HEK293 (cell line): ENCODE results near the gene FBLN5.

Experiments used
- CTCF ChIA-PET: fragments of 350-600 bp; formaldehyde crosslinking; extraction: SDS; loops from one replicate; lab custom pipeline; 2021; ENCODE audit warnings: antibody characterized with exemption; lab: Yijun Ruan, JAX
- POLR2A ChIA-PET: fragments of 300-600 bp; formaldehyde crosslinking; extraction: SDS; loops from one replicate; lab custom pipeline; 2020; ENCODE audit warnings: antibody characterized with exemption, inconsistent platforms; lab: Yijun Ruan, JAX
- H3K27ac ChIP-seq: fragments of 200-500 bp; sonication (Bioruptor generic); 2 replicates; pipeline ENCODE4 v1.5.1; 2014; ENCODE audit warnings: low read depth, low read length, control low read depth, inconsistent platforms; ENCODE audit errors: extremely low read depth
- H3K36me3 ChIP-seq, 2 experiments: fragments of 200-500 bp in 1 of 2; sonication (Bioruptor generic) in 1 of 2; 1 replicate in 1 of 2; 2 replicates in 1 of 2; pipeline ENCODE4 v1.5.1; 2014 to 2017; ENCODE audit warnings: inconsistent platforms in 2 of 2, low read length in 2 of 2; ENCODE audit not compliant: control insufficient read depth in 2 of 2, insufficient read depth in 1 of 2
- H3K4me1 ChIP-seq: fragments of 200-500 bp; sonication (Bioruptor generic); 2 replicates; pipeline ENCODE4 v1.5.1; 2014; ENCODE audit warnings: mild to moderate bottlenecking, low read length, inconsistent platforms; ENCODE audit not compliant: control insufficient read depth, insufficient read depth
- H3K4me3 ChIP-seq: 2 replicates; pipeline ENCODE4 v1.5.1; 2011; ENCODE audit warnings: low read depth, mild to moderate bottlenecking, control low read depth, low read length, moderate library complexity
- H3K9me3 ChIP-seq: fragments of 200-500 bp; sonication (Bioruptor generic); 2 replicates; pipeline ENCODE4 v1.5.1; 2014; ENCODE audit warnings: low read depth, low read length, inconsistent platforms; ENCODE audit not compliant: control insufficient read depth, insufficient read depth
- BCL6B ChIP-seq: fragments of 450-650 bp; formaldehyde crosslinking; IDR thresholded peaks from 2 replicates; pipeline ENCODE4 v1.5.1; 2017; ENCODE audit warnings: missing biosample characterization, missing genetic modification characterization
- HOXA7 ChIP-seq: sonication (generic); formaldehyde crosslinking; IDR thresholded peaks from 2 replicates; pipeline ENCODE4 v1.8.1; 2022; ENCODE audit warnings: missing genetic modification reagents, borderline replicate concordance
- PRDM6 ChIP-seq: fragments of 450-650 bp; formaldehyde crosslinking; IDR thresholded peaks from 2 replicates; pipeline ENCODE4 v1.5.1; 2017; ENCODE audit warnings: missing biosample characterization, missing genetic modification characterization
- SCRT2 ChIP-seq: fragments of 450-650 bp; formaldehyde crosslinking; IDR thresholded peaks from 2 replicates; pipeline ENCODE4 v1.5.1; 2016; ENCODE audit warnings: missing biosample characterization, missing genetic modification characterization
- ZNF138 ChIP-seq: fragments of 450-650 bp; formaldehyde crosslinking; IDR thresholded peaks from 2 replicates; pipeline ENCODE4 v1.5.1; 2016; ENCODE audit warnings: missing biosample characterization, missing genetic modification characterization, borderline replicate concordance
- ZNF146 ChIP-seq: fragments of 450-650 bp; formaldehyde crosslinking; IDR thresholded peaks from 2 replicates; pipeline ENCODE4 v1.5.1; 2016; ENCODE audit warnings: missing biosample characterization, missing genetic modification characterization
- ZNF211 ChIP-seq: fragments of 450-650 bp; formaldehyde crosslinking; IDR thresholded peaks from 2 replicates; pipeline ENCODE4 v1.5.1; 2016; ENCODE audit warnings: low read depth, missing biosample characterization, missing genetic modification characterization
- ZNF473 ChIP-seq: fragments of 450-650 bp; formaldehyde crosslinking; IDR thresholded peaks from 2 replicates; pipeline ENCODE4 v1.5.1; 2017; ENCODE audit warnings: missing biosample characterization, missing genetic modification characterization
- ZNF544 ChIP-seq: fragments of 450-650 bp; formaldehyde crosslinking; IDR thresholded peaks from 2 replicates; pipeline ENCODE4 v1.5.0; 2017; ENCODE audit warnings: missing biosample characterization, missing genetic modification characterization
- ZNF548 ChIP-seq: fragments of 450-650 bp; formaldehyde crosslinking; IDR thresholded peaks from 2 replicates; pipeline ENCODE4 v1.5.1; 2016; ENCODE audit warnings: missing biosample characterization, missing genetic modification characterization
- ZNF580 ChIP-seq: fragments of 450-650 bp; formaldehyde crosslinking; IDR thresholded peaks from 2 replicates; pipeline ENCODE4 v1.5.1; 2016; ENCODE audit warnings: missing biosample characterization, missing genetic modification characterization
- ZNF610 ChIP-seq: fragments of 450-650 bp; formaldehyde crosslinking; IDR thresholded peaks from 2 replicates; pipeline ENCODE4 v1.5.1; 2016; ENCODE audit warnings: missing biosample characterization, missing genetic modification characterization, borderline replicate concordance
- ZNF654 ChIP-seq: fragments of 450-650 bp; formaldehyde crosslinking; IDR thresholded peaks from 2 replicates; pipeline ENCODE4 v1.5.1; 2016; ENCODE audit warnings: low read depth, missing biosample characterization, missing genetic modification characterization
- ZNF670 ChIP-seq: fragments of 450-650 bp; formaldehyde crosslinking; IDR thresholded peaks from 2 replicates; pipeline ENCODE4 v1.5.1; 2016; ENCODE audit warnings: missing biosample characterization, missing genetic modification characterization, low read depth
- ZNF792 ChIP-seq: fragments of 450-650 bp; formaldehyde crosslinking; IDR thresholded peaks from 2 replicates; pipeline ENCODE4 v1.5.1; 2016; ENCODE audit warnings: missing biosample characterization, missing genetic modification characterization
- ZNF830 ChIP-seq: fragments of 450-650 bp; IDR thresholded peaks from 2 replicates; pipeline ENCODE4 v1.5.0; 2018; ENCODE audit warnings: missing biosample characterization, missing genetic modification characterization, low read depth, mild to moderate bottlenecking, moderate library complexity
- ZSCAN5A ChIP-seq: fragments of 450-650 bp; formaldehyde crosslinking; IDR thresholded peaks from 2 replicates; pipeline ENCODE4 v1.5.1; 2016; ENCODE audit warnings: missing biosample characterization, missing genetic modification characterization

The FBLN5 gene

GRCh38 chr14:91841065-91841464 is 106.4 kb downstream of the FBLN5 start:
- no peak for TF ChIP-seq ZNF146 (tag by site-specific recombination)
- TF ChIP-seq BCL6B (tag by site-specific recombination), result no peak
- TF ChIP-seq ZNF654, result no peak
- no peak for TF ChIP-seq ZNF138
- no peak for TF ChIP-seq ZNF544 (tag by site-specific recombination)
- TF ChIP-seq PRDM6 (tag by site-specific recombination), result no peak
- TF ChIP-seq, all 188 proteins: peak for 0
- no peaks in the 10 kb centered on the region for H3K9me3 ChIP-seq
- H3K4me1 ChIP-seq, result peaks cover 5% of the 10 kb centered on the region; the same call in 1 of the 2 replicates
- POLR2A ChIA-PET, result no interaction called here
- H3K4me3 ChIP-seq, result no peak overlapping the region
- no peaks in the 10 kb centered on the region for H3K36me3 ChIP-seq
- no peak overlapping the region for H3K27ac ChIP-seq
- CTCF ChIA-PET, result interaction anchor here (0.6 to 1.4 kb wide), 2 partner anchors 10 to 159 kb away, joined by 3 to 5 read pairs; no protein-coding TSS in a partner anchor

- POLR2A ChIA-PET, result no interaction called here
- H3K4me1 ChIP-seq, result peaks cover 5% of the 10 kb centered on the region; the same call in 1 of the 2 replicates
- H3K27ac ChIP-seq, result no peak overlapping the region
- H3K4me3 ChIP-seq, result no peak overlapping the region
- CTCF ChIA-PET, result no interaction called here
- H3K9me3 ChIP-seq, result no peaks in the 10 kb centered on the region
- TF ChIP-seq HOXA7 (CRISPR knock-in tag), result no peak
- 0 out of 2 replicates have a peak, but pooled peaks have one; percentile 22 for TF ChIP-seq SCRT2 (tag by site-specific recombination)
- no peak for TF ChIP-seq ZNF610 (tag by site-specific recombination)
- TF ChIP-seq, all 188 proteins: peak for 1
- H3K36me3 ChIP-seq, result no peaks in the 10 kb centered on the region
Measured at GRCh38 chr14:91839749-91840148, 107.7 kb downstream of the FBLN5 start.

GRCh38 chr14:91837076-91837475 is 110.4 kb downstream of the FBLN5 start:
- H3K27ac ChIP-seq, result no peak overlapping the region
- POLR2A ChIA-PET, result no interaction called here
- CTCF ChIA-PET, result no interaction called here
- H3K9me3 ChIP-seq, result no peaks in the 10 kb centered on the region
- no peaks in the 10 kb centered on the region for H3K36me3 ChIP-seq
- H3K4me3 ChIP-seq, result peak overlapping the region; percentile 79
- TF ChIP-seq ZNF792 (tag by site-specific recombination) (no peak), ZNF211 (tag by site-specific recombination) (no peak), ZNF548 (no peak), ZNF580 (tag by site-specific recombination) (no peak), ZNF830 (no peak), ZNF473 (no peak), ZSCAN5A (no peak), ZNF670 (tag by site-specific recombination) (no peak)
- TF ChIP-seq, all 188 proteins: peak for 0
- peaks cover 5% of the 10 kb centered on the region; the same call in 1 of the 2 replicates for H3K4me1 ChIP-seq
